H9 (cell line): ENCODE results near the gene FHOD1. TPM values are rescaled to one million over a fixed set of nuclear protein-coding genes. Genes with fewer than 3 reads are reported as not detected.

Experiments
- DNase-seq: peaks from one replicate; pipeline ENCODE4 v3.0.0-alpha.2; 2017
- H2AFZ ChIP-seq: one replicate; pipeline ENCODE4 v1.6.1; 2013; ENCODE audit warnings: mild to moderate bottlenecking, low read length, control low read depth, moderate library complexity
- H2AK5ac ChIP-seq: 2 replicates; pipeline ENCODE4 v1.6.1; 2013; ENCODE audit warnings: low read length, control low read depth, mixed read lengths; ENCODE audit not compliant: insufficient read length
- H2BK120ac ChIP-seq: one replicate; pipeline ENCODE4 v1.6.1; 2013; ENCODE audit warnings: low read depth, mild to moderate bottlenecking, low read length, control low read depth, inconsistent platforms; ENCODE audit not compliant: poor library complexity, severe bottlenecking
- H2BK12ac ChIP-seq: 2 replicates; pipeline ENCODE4 v1.6.1; 2013; ENCODE audit warnings: low read length, control low read depth, mixed read lengths, low read depth; ENCODE audit not compliant: insufficient read length
- H2BK15ac ChIP-seq: 2 replicates; pipeline ENCODE4 v1.6.1; 2013; ENCODE audit warnings: low read depth, low read length, control low read depth
- H2BK20ac ChIP-seq: one replicate; pipeline ENCODE4 v1.6.1; 2013; ENCODE audit warnings: low read depth, mild to moderate bottlenecking, low read length, control low read depth, inconsistent platforms; ENCODE audit not compliant: poor library complexity, severe bottlenecking
- H2BK5ac ChIP-seq: 2 replicates; pipeline ENCODE4 v1.6.1; 2013; ENCODE audit warnings: low read length, control low read depth, mixed read lengths; ENCODE audit not compliant: insufficient read length
- H3K14ac ChIP-seq: 2 replicates; pipeline ENCODE4 v1.6.1; 2013; ENCODE audit warnings: low read length, control low read depth; ENCODE audit not compliant: insufficient read depth
- H3K18ac ChIP-seq: 2 replicates; pipeline ENCODE4 v1.6.1; 2013; ENCODE audit warnings: low read depth, mild to moderate bottlenecking, mixed read lengths, low read length, control low read depth; ENCODE audit not compliant: insufficient read length
- H3K23ac ChIP-seq: 2 replicates; pipeline ENCODE4 v1.6.1; 2013; ENCODE audit warnings: low read length, control low read depth, mixed read lengths, low read depth; ENCODE audit not compliant: insufficient read length
- H3K23me2 ChIP-seq: 2 replicates; pipeline ENCODE4 v1.6.1; 2013; ENCODE audit warnings: low read depth, mild to moderate bottlenecking, mixed read lengths, low read length, control low read depth; ENCODE audit not compliant: insufficient read length, poor library complexity, severe bottlenecking
- H3K27ac ChIP-seq: 2 replicates; pipeline ENCODE4 v1.5.1; 2013; ENCODE audit warnings: low read length, control low read depth, mixed read lengths, low read depth; ENCODE audit not compliant: insufficient read length
- H3K27me3 ChIP-seq: 2 replicates; pipeline ENCODE4 v1.6.1; 2013; ENCODE audit warnings: low read length, control low read depth, inconsistent platforms; ENCODE audit not compliant: insufficient read depth
- H3K4ac ChIP-seq: 2 replicates; pipeline ENCODE4 v1.6.1; 2013; ENCODE audit warnings: low read depth, mild to moderate bottlenecking, control low read depth, inconsistent platforms, low read length, moderate library complexity
- H3K4me1 ChIP-seq: 2 replicates; pipeline ENCODE4 v1.6.1; 2013; ENCODE audit warnings: low read length, control low read depth, inconsistent platforms; ENCODE audit not compliant: insufficient read depth
- H3K4me2 ChIP-seq: 2 replicates; pipeline ENCODE4 v1.6.1; 2013; ENCODE audit warnings: low read length, control low read depth, mixed read lengths; ENCODE audit not compliant: insufficient read length, insufficient read depth
- H3K56ac ChIP-seq: 2 replicates; pipeline ENCODE4 v1.6.1; 2013; ENCODE audit warnings: low read depth, mild to moderate bottlenecking, mixed read lengths, low read length, control low read depth; ENCODE audit not compliant: insufficient read length
- H3K79me1 ChIP-seq: 2 replicates; pipeline ENCODE4 v1.6.1; 2013; ENCODE audit warnings: low read depth, mild to moderate bottlenecking, moderate library complexity, low read length, control low read depth, inconsistent platforms; ENCODE audit not compliant: insufficient read depth, poor library complexity, severe bottlenecking
- H3K79me2 ChIP-seq: 2 replicates; pipeline ENCODE4 v1.6.1; 2013; ENCODE audit warnings: low read length, control low read depth, inconsistent platforms; ENCODE audit not compliant: insufficient read depth
- H3K9ac ChIP-seq: 2 replicates; pipeline ENCODE4 v1.6.1; 2013; ENCODE audit warnings: low read length, control low read depth, mixed read lengths; ENCODE audit not compliant: insufficient read length; ENCODE audit errors: extremely low read depth
- H3K9me3 ChIP-seq: one replicate; pipeline ENCODE4 v1.6.1; 2013; ENCODE audit warnings: low read depth, low read length, inconsistent platforms; ENCODE audit not compliant: control insufficient read depth
- H3T11ph ChIP-seq: one replicate; pipeline ENCODE4 v1.6.1; 2013; ENCODE audit warnings: mild to moderate bottlenecking, low read length, control low read depth, inconsistent platforms
- H4K20me1 ChIP-seq: one replicate; pipeline ENCODE4 v1.6.1; 2013; ENCODE audit not compliant: control insufficient read depth, insufficient read length, insufficient read depth
- H4K5ac ChIP-seq: 2 replicates; pipeline ENCODE4 v1.6.1; 2013; ENCODE audit warnings: low read depth, mild to moderate bottlenecking, mixed read lengths, low read length, control low read depth; ENCODE audit not compliant: insufficient read length
- H4K8ac ChIP-seq: replicated peaks from 2 replicates; pipeline ENCODE4 v1.6.1; 2013; ENCODE audit warnings: low read length, control low read depth, mixed read lengths, low read depth; ENCODE audit not compliant: insufficient read length
- H4K91ac ChIP-seq: 2 replicates; pipeline ENCODE4 v1.6.1; 2013; ENCODE audit warnings: low read depth, mild to moderate bottlenecking, moderate library complexity, mixed read lengths, low read length, control low read depth; ENCODE audit not compliant: insufficient read length
- H3K27ac Mint-ChIP-seq, 3 experiments: 2 replicates in 2 of 3; 3 replicates in 1 of 3; pipeline ENCODE4 v1.8.0; 2020 to 2021; ENCODE audit warnings: mixed read lengths in 3 of 3, mild to moderate bottlenecking in 1 of 3, moderate library complexity in 1 of 3
- H3K27me3 Mint-ChIP-seq: 2 replicates; pipeline ENCODE4 v1.8.0; 2021; ENCODE audit warnings: low read depth, mild to moderate bottlenecking, moderate library complexity, mixed read lengths
- H3K36me3 Mint-ChIP-seq, 3 experiments: 2 replicates in 2 of 3; 3 replicates in 1 of 3; pipeline ENCODE4 v1.8.0; 2020 to 2021; ENCODE audit warnings: low read depth in 3 of 3, mixed read lengths in 3 of 3; ENCODE audit not compliant: insufficient read depth in 1 of 3
- H3K4me1 Mint-ChIP-seq, 2 experiments: 2 replicates each; pipeline ENCODE4 v1.8.0; 2020; ENCODE audit warnings: mixed read lengths in 2 of 2
- H3K4me3 Mint-ChIP-seq, 2 experiments: 2 replicates in 1 of 2; 3 replicates in 1 of 2; pipeline ENCODE4 v1.8.0; 2020 to 2021; ENCODE audit warnings: mild to moderate bottlenecking in 2 of 2, mixed read lengths in 2 of 2, moderate library complexity in 1 of 2
- H3K9me3 Mint-ChIP-seq, 2 experiments: 2 replicates in 1 of 2; 3 replicates in 1 of 2; pipeline ENCODE4 v1.8.0; 2020; ENCODE audit warnings: mild to moderate bottlenecking in 2 of 2, mixed read lengths in 2 of 2, moderate library complexity in 1 of 2
- WGBS: extraction: QIAGEN DNeasy Blood & Tissue Kit; methylation state at CpG from one replicate; pipeline ENCODE4 v1.1.7; 2013; ENCODE audit warnings: missing lambda C conversion rate, low lambda C conversion rate, mixed read lengths; ENCODE audit not compliant: insufficient read length; ENCODE audit errors: extremely low coverage; 5-methylcytosine and 5-hydroxymethylcytosine counted together
- total RNA-seq: library from RNA; stranded (reverse); gene quantifications from 2 replicates; pipeline ENCODE4 v1.2.1, GENCODE V29; 2021
- TF ChIP-seq, protein P1 (sequence below): fragments of 200-600 bp; sonication (generic); conservative IDR thresholded peaks from 3 replicates; pipeline ENCODE4 v1.8.0; 2021; ENCODE audit warnings: antibody characterized with exemption, mild to moderate bottlenecking

Gene FHOD1
- total RNA-seq, 1 experiment from 2014 or later: 67.0 TPM

DNA sequence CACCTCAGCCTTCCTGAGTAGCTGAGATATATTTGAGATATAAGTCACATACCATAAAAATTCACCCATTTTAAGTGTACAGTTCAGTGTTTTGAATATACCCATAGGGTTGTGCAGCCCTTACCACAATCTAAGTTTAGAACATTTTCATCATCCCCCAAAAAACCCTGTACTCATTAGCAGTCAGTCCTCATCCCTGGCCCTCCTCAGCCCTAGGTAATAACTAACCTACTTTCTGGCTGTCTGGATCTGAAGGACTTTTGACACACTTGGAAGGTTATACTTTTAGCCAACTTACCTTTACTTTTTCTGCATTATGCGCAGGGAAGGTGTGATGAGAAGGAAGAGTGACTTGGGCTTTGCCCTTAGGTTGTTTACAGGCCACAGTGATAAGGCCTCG is 28.0 kb upstream of the FHOD1 start:
- Histone ChIP-seq H2BK12ac (no peak overlapping the region), H2BK20ac (no peak overlapping the region), H3K56ac (no peak overlapping the region), H4K20me1 (no peaks in the 10 kb centered on the region), H4K5ac (no peak overlapping the region), H2BK120ac (no peak overlapping the region), H3K79me2 (no peaks in the 10 kb centered on the region), H3K4ac (no peak overlapping the region), H3K27ac (no peak overlapping the region), H2AK5ac (no peak overlapping the region), H2BK5ac (no peak overlapping the region), H3K4me1 (no peaks in the 10 kb centered on the region), H3K23me2 (peaks cover 6% of the 10 kb centered on the region), H2AFZ (no peak overlapping the region), H4K91ac (no peak overlapping the region), H3K4me2 (no peak overlapping the region), H3K14ac (no peak overlapping the region), H3K23ac (no peak overlapping the region), H3K27me3 (no peaks in the 10 kb centered on the region), H3K9me3 (no peaks in the 10 kb centered on the region), H2BK15ac (no peak overlapping the region), H4K8ac (no peak overlapping the region), H3K9ac (no peak overlapping the region), H3K18ac (no peak overlapping the region), H3T11ph (no peak overlapping the region), H3K79me1 (no peaks in the 10 kb centered on the region)
- H3K27ac Mint-ChIP-seq: peak overlapping the region in 1 of 3 experiments; percentile 18; a peak in 1 of 7 replicates
- DNase-seq: no peak
- peaks cover 0 to 7% (median 4%) of the 10 kb centered on the region in 3 experiments; a peak in 2 of 7 replicates for H3K36me3 Mint-ChIP-seq
- H3K4me1 Mint-ChIP-seq: peaks cover 3% of the 10 kb centered on the region in 2 experiments; a peak in 3 of 4 replicates
- TF ChIP-seq, protein P1, sequence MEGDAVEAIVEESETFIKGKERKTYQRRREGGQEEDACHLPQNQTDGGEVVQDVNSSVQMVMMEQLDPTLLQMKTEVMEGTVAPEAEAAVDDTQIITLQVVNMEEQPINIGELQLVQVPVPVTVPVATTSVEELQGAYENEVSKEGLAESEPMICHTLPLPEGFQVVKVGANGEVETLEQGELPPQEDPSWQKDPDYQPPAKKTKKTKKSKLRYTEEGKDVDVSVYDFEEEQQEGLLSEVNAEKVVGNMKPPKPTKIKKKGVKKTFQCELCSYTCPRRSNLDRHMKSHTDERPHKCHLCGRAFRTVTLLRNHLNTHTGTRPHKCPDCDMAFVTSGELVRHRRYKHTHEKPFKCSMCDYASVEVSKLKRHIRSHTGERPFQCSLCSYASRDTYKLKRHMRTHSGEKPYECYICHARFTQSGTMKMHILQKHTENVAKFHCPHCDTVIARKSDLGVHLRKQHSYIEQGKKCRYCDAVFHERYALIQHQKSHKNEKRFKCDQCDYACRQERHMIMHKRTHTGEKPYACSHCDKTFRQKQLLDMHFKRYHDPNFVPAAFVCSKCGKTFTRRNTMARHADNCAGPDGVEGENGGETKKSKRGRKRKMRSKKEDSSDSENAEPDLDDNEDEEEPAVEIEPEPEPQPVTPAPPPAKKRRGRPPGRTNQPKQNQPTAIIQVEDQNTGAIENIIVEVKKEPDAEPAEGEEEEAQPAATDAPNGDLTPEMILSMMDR: no peak
- WGBS: no CpG with 5 or more reads among the region's 2 CpGs
- H3K4me3 Mint-ChIP-seq: peak overlapping the region in 1 of 2 experiments; percentile 14; a peak in 1 of 5 replicates
- peaks cover 6% of the 10 kb centered on the region for H3K27me3 Mint-ChIP-seq
- no peaks in the 10 kb centered on the region for H3K9me3 Mint-ChIP-seq
